PFSK-1 (cell line): Measurements from ENCODE around the gene MYO1D.

Source experiments
- FOXP2 ChIP-seq: optimal IDR thresholded peaks from 2 replicates; pipeline ENCODE3; 2011; ENCODE audit warnings: borderline replicate concordance, control low read depth, inconsistent platforms; ENCODE audit not compliant: insufficient read depth; ENCODE audit errors: extremely low read length, extremely low read depth
- POLR2AphosphoS5 ChIP-seq: IDR thresholded peaks from 2 replicates; pipeline ENCODE4 v1.6.1; 2012; ENCODE audit warnings: low read depth, mild to moderate bottlenecking, control low read depth, low read length, moderate library complexity
- REST ChIP-seq, 2 experiments: IDR thresholded peaks; 2 replicates each; pipeline versions ENCODE4 v1.6.1 to v1.8.0; 2011 to 2012; ENCODE audit warnings: low read depth in 2 of 2, low read length in 2 of 2, control low read depth in 1 of 2, inconsistent platforms in 1 of 2, mild to moderate bottlenecking in 1 of 2, moderate library complexity in 1 of 2; ENCODE audit not compliant: insufficient read depth in 1 of 2
- SIN3A ChIP-seq: IDR thresholded peaks from 2 replicates; pipeline ENCODE4 v1.6.1; 2012; ENCODE audit warnings: mild to moderate bottlenecking, low read length, moderate library complexity, borderline replicate concordance; ENCODE audit not compliant: insufficient read depth
- TAF1 ChIP-seq: IDR thresholded peaks from 2 replicates; pipeline ENCODE4 v1.6.1; 2012; ENCODE audit warnings: low read length, control low read depth, borderline replicate concordance; ENCODE audit not compliant: insufficient read depth

Gene MYO1D

GRCh38 chr17:32558997-32559650 lies 317.8 kb downstream of the MYO1D start:
- TF ChIP-seq SIN3A = no peak
- TF ChIP-seq REST (IDR thresholded peaks at IDR 0.05; ENCODE audit: insufficient read depth in 1 of 2, low read depth in 2 of 2, low read length in 2 of 2) = no peak
- TF ChIP-seq TAF1 = no peak
- TF ChIP-seq POLR2AphosphoS5 = no peak
- TF ChIP-seq FOXP2 = no peak

GRCh38 chr17:32558326-32558955 lies 318.5 kb downstream of the MYO1D start:
- no peak for TF ChIP-seq REST (IDR thresholded peaks at IDR 0.05; ENCODE audit: insufficient read depth in 1 of 2, low read depth in 2 of 2, low read length in 2 of 2)
- TF ChIP-seq FOXP2 = no peak
- no peak for TF ChIP-seq SIN3A
- TF ChIP-seq TAF1 = no peak
- no peak for TF ChIP-seq POLR2AphosphoS5

GRCh38 chr17:32555611-32556310 lies 321.2 kb downstream of the MYO1D start:
- TF ChIP-seq SIN3A (no peak), REST (IDR thresholded peaks at IDR 0.05; ENCODE audit: insufficient read depth in 1 of 2, low read depth in 2 of 2, low read length in 2 of 2) (no peak), TAF1 (no peak)

- TF ChIP-seq TAF1 = no peak
- TF ChIP-seq SIN3A = no peak
- no peak for TF ChIP-seq FOXP2
- TF ChIP-seq REST (IDR thresholded peaks at IDR 0.05; ENCODE audit: insufficient read depth in 1 of 2, low read depth in 2 of 2, low read length in 2 of 2) = no peak
- no peak for TF ChIP-seq POLR2AphosphoS5
Measured at GRCh38 chr17:32553168-32553567, 323.8 kb downstream of the MYO1D start.
